ENCODE data around the gene TMEM30B. TPM values are rescaled to one million over a fixed set of nuclear protein-coding genes. Genes with fewer than 3 reads are reported as not detected.
"Not testable (repeated sequence)": the region's sequence is repeated elsewhere in the genome, so short reads cannot be mapped to it uniquely, and the experiment has no call there.

TMEM30B gene
- polyA plus RNA-seq, 4 donors: 21.6 to 41.3 (median 30.5) TPM

DNA sequence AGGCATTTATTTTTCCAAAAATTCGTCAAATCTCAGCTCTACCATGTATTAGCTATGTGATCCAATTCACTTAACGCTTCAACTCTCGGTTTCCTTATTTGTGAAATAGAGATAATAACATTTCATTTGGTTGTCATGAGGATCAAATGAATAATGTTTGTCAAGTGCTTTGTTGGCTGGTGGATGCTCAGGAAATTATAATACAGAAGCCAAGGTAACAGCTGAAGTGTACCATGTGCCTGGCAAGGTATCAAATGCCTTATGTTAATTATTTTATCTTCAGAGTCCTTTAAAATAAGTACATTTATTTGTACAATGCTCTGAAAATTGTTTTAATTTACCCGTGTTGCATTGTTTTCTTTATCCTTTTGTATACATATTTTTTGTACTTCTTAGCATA is 34.2 kb upstream of the TMEM30B start:
- no peaks in the 10 kb centered on the region for H3K4me1 ChIP-seq (ENCODE audit: control insufficient read depth in 3 of 3, insufficient read depth in 2 of 3, low read depth in 1 of 3, low read length in 2 of 3)
- H3K27ac ChIP-seq (ENCODE audit: low read depth in 1 of 3, low read length in 2 of 3): no peak overlapping the region
- FAIRE-seq: no peak
- no peak for DNase-seq
- H3K36me3 ChIP-seq (ENCODE audit: control insufficient read depth in 3 of 3, insufficient read depth in 2 of 3, low read depth in 1 of 3, low read length in 3 of 3): no peaks in the 10 kb centered on the region
- H3K9me3 ChIP-seq (ENCODE audit: control insufficient read depth in 2 of 2, insufficient read depth in 1 of 2, low read depth in 1 of 2, low read length in 1 of 2): peaks cover 0 to 13% of the 10 kb centered on the region in 2 donors
- 69 to 86% (median 79%) methylated on average over 4 of the region's 4 CpGs for WGBS, 3 donors
- H3K4me3 ChIP-seq (ENCODE audit: low read depth in 1 of 3, low read length in 3 of 3): no peak overlapping the region
- H3K27me3 ChIP-seq (ENCODE audit: control insufficient read depth in 3 of 3, insufficient read depth in 3 of 3, low read length in 3 of 3): no peaks in the 10 kb centered on the region

DNA sequence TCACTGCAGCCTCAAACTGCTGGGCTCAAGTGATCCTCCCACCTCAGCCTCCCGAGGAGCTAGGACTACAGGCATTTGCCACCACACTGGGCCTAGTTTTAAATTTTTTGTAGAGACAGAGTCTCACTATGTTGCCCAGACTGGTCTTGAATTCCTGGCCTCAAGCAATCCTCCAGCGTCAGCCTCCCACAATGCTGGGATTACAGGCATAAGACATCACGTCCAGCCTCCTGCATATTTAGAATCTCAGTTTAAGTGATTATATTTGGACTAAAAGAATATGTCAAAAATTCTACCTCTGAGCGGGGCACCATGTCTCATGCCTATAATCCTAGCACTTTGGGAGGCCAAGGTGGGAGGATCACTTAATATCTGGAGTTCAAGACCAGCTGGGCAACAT is 27.6 kb upstream of the TMEM30B start:
- not testable (repeated sequence) for H3K4me3 ChIP-seq (ENCODE audit: low read depth in 1 of 3, low read length in 3 of 3); H3K4me1 ChIP-seq (ENCODE audit: control insufficient read depth in 3 of 3, insufficient read depth in 2 of 3, low read depth in 1 of 3, low read length in 2 of 3); H3K27me3 ChIP-seq (ENCODE audit: control insufficient read depth in 3 of 3, insufficient read depth in 3 of 3, low read length in 3 of 3); H3K36me3 ChIP-seq (ENCODE audit: control insufficient read depth in 3 of 3, insufficient read depth in 2 of 3, low read depth in 1 of 3, low read length in 3 of 3); DNase-seq; FAIRE-seq
- Histone ChIP-seq H3K9me3 (ENCODE audit: control insufficient read depth in 2 of 2, insufficient read depth in 1 of 2, low read depth in 1 of 2, low read length in 1 of 2) (peaks cover 0 to 32% of the 10 kb centered on the region in 2 donors), H3K27ac (ENCODE audit: low read depth in 1 of 3, low read length in 2 of 3) (peak overlapping the region in 1 of 3 donors; percentile 38)
- 85 to 94% (median 93%) methylated on average over 4 of the region's 4 CpGs for WGBS, 3 donors

DNA sequence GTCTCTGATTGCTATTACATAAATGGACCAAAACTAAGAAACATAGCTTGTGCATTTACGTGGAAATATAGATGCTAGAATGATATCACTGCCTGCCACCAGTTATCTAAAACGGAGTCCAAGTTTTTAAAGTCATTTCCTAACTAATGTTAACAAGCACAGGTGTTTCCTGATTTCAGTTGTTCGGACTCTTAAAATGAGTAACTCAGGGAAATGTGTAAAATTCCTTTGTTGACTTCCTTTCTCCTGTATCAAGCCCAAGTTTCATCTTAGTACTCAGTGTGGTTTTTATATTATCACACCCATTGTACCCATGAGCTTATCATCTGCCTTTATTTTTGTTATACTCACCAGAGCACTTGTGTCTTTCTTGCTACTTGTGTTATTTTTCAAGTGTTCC is 27.1 kb upstream of the TMEM30B start:
- Histone ChIP-seq H3K27me3 (ENCODE audit: control insufficient read depth in 3 of 3, insufficient read depth in 3 of 3, low read length in 3 of 3) (no peaks in the 10 kb centered on the region), H3K9me3 (ENCODE audit: control insufficient read depth in 2 of 2, insufficient read depth in 1 of 2, low read depth in 1 of 2, low read length in 1 of 2) (peaks cover 0 to 32% of the 10 kb centered on the region in 2 donors), H3K36me3 (ENCODE audit: control insufficient read depth in 3 of 3, insufficient read depth in 2 of 3, low read depth in 1 of 3, low read length in 3 of 3) (no peaks in the 10 kb centered on the region), H3K4me1 (ENCODE audit: control insufficient read depth in 3 of 3, insufficient read depth in 2 of 3, low read depth in 1 of 3, low read length in 2 of 3) (no peaks in the 10 kb centered on the region), H3K27ac (ENCODE audit: low read depth in 1 of 3, low read length in 2 of 3) (no peak overlapping the region), H3K4me3 (ENCODE audit: low read depth in 1 of 3, low read length in 3 of 3) (no peak overlapping the region)
- DNase-seq (no peak), FAIRE-seq (no peak)
- WGBS, 3 donors: 39 to 65% (median 54%) methylated on average over 3 of the region's 3 CpGs

DNA sequence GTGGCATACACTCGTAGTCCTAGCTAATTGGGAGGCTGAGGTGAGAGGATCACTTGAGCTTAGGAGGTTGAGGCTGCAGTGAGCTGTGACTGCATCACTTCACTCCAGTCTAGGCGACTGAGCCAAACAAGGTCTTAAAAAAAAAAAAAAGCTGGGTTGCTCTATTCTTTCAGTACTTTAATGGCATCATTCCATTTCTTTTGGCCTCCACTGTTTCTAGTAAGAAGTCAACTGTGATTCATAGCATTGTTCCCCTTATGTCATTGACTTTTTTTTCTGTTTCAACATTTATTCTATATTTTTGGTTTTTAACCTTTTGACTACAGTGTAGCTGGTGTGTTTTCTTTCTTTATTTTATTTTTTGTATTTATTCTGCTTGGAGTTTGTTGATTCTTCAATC is 23.6 kb upstream of the TMEM30B start:
- H3K27me3 ChIP-seq (ENCODE audit: control insufficient read depth in 3 of 3, insufficient read depth in 3 of 3, low read length in 3 of 3): no peaks in the 10 kb centered on the region
- H3K36me3 ChIP-seq (ENCODE audit: control insufficient read depth in 3 of 3, insufficient read depth in 2 of 3, low read depth in 1 of 3, low read length in 3 of 3): no peaks in the 10 kb centered on the region
- WGBS, 3 donors: 85 to 96% (median 93%) methylated on average over 2 of the region's 2 CpGs
- H3K4me1 ChIP-seq (ENCODE audit: control insufficient read depth in 3 of 3, insufficient read depth in 2 of 3, low read depth in 1 of 3, low read length in 2 of 3): peaks cover 0 to 2% (median 0%) of the 10 kb centered on the region in 3 donors
- peaks cover 0 to 16% of the 10 kb centered on the region in 2 donors for H3K9me3 ChIP-seq (ENCODE audit: control insufficient read depth in 2 of 2, insufficient read depth in 1 of 2, low read depth in 1 of 2, low read length in 1 of 2)
- H3K4me3 ChIP-seq (ENCODE audit: low read depth in 1 of 3, low read length in 3 of 3): no peak overlapping the region
- FAIRE-seq (no peak), DNase-seq (no peak)
- H3K27ac ChIP-seq (ENCODE audit: low read depth in 1 of 3, low read length in 2 of 3): no peak overlapping the region

DNA sequence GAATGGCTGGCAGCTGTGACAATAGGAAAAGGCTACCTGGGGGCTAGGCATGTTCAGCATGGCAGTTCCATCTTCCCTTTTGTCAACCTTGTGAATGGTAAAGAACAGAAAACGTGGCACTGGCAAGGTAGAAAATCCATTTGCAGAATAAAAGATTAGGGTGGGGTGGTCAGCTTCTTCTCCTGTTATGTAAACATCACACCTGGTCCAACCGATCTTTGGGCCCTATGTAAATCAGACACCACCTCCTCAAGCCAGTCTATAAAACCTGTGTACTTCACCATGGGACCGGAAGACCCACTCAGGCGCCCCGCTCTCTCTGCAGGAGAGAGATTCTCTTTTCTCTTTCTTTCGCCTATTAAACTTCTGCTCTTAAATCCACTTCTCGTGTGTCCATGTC is 19.6 kb upstream of the TMEM30B start:
- FAIRE-seq: no peak
- WGBS, 3 donors: 84 to 86% (median 85%) methylated on average over 7 of the region's 7 CpGs
- no peak overlapping the region for H3K4me3 ChIP-seq (ENCODE audit: low read depth in 1 of 3, low read length in 3 of 3)

DNA sequence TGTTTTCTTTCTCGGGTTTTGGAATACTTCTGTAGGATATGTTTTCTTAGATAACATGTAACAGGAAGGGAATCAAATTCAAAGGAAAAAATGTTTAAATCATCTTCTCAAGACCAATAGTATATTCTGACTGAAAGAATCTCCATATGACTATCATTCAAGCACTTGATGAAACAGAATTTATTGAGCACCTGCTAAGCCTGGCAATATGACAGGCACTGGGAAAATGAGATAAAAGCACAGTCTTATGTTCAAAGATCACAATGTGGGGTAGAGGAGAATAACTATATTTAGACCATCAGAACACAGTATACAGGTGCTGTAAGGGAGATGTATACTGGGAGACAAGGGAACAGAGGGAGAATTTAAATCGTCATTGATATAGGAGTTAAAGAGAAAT is 19.1 kb upstream of the TMEM30B start:
- H3K27me3 ChIP-seq (ENCODE audit: control insufficient read depth in 3 of 3, insufficient read depth in 3 of 3, low read length in 3 of 3): no peaks in the 10 kb centered on the region
- FAIRE-seq: no peak
- peaks cover 0 to 14% (median 3%) of the 10 kb centered on the region in 3 donors for H3K4me1 ChIP-seq (ENCODE audit: control insufficient read depth in 3 of 3, insufficient read depth in 2 of 3, low read depth in 1 of 3, low read length in 2 of 3)
- H3K4me3 ChIP-seq (ENCODE audit: low read depth in 1 of 3, low read length in 3 of 3): no peak overlapping the region
- H3K36me3 ChIP-seq (ENCODE audit: control insufficient read depth in 3 of 3, insufficient read depth in 2 of 3, low read depth in 1 of 3, low read length in 3 of 3): peaks cover 0 to 2% (median 0%) of the 10 kb centered on the region in 3 donors
- no peak for DNase-seq
- H3K27ac ChIP-seq (ENCODE audit: low read depth in 1 of 3, low read length in 2 of 3): no peak overlapping the region
- H3K9me3 ChIP-seq (ENCODE audit: control insufficient read depth in 2 of 2, insufficient read depth in 1 of 2, low read depth in 1 of 2, low read length in 1 of 2): peaks cover 0 to 14% of the 10 kb centered on the region in 2 donors
- WGBS, 3 donors: 35 to 44% (median 38%) methylated on average over 2 of the region's 2 CpGs

More for the DNA sequence above, 19.6 kb upstream of the TMEM30B start:
- DNase-seq: no peak
- no peaks in the 10 kb centered on the region for H3K36me3 ChIP-seq (ENCODE audit: control insufficient read depth in 3 of 3, insufficient read depth in 2 of 3, low read depth in 1 of 3, low read length in 3 of 3)
- H3K27ac ChIP-seq (ENCODE audit: low read depth in 1 of 3, low read length in 2 of 3): no peak overlapping the region
- H3K4me1 ChIP-seq (ENCODE audit: control insufficient read depth in 3 of 3, insufficient read depth in 2 of 3, low read depth in 1 of 3, low read length in 2 of 3): peaks cover 0 to 14% (median 3%) of the 10 kb centered on the region in 3 donors
- H3K27me3 ChIP-seq (ENCODE audit: control insufficient read depth in 3 of 3, insufficient read depth in 3 of 3, low read length in 3 of 3): no peaks in the 10 kb centered on the region
- H3K9me3 ChIP-seq (ENCODE audit: control insufficient read depth in 2 of 2, insufficient read depth in 1 of 2, low read depth in 1 of 2, low read length in 1 of 2): peaks cover 0 to 15% of the 10 kb centered on the region in 2 donors

DNA sequence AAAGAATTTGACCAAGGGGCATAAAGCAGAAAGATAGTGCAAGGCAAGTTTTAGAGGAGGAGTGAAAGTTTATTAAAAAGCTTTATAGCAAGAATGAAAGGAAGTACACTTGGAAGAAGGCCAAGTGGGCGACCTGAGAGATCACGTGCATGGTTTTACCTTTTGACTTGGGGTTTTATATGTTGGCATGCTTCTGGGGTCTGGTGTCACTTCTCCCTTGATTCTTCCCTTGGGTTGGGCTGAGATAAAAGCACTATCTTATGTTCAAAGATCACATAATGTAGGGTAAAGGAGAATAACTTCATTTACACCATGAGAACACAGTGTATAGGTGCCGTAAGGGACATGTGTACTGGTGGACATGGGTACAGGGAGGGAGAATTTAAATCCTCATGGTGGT is 17.7 kb upstream of the TMEM30B start:
- H3K4me1 ChIP-seq (ENCODE audit: control insufficient read depth in 3 of 3, insufficient read depth in 2 of 3, low read depth in 1 of 3, low read length in 2 of 3): peaks cover 0 to 14% (median 3%) of the 10 kb centered on the region in 3 donors
- peak; percentile 43 to 88 for DNase-seq
- peaks cover 0 to 7% of the 10 kb centered on the region in 2 donors for H3K9me3 ChIP-seq (ENCODE audit: control insufficient read depth in 2 of 2, insufficient read depth in 1 of 2, low read depth in 1 of 2, low read length in 1 of 2)
- no peak overlapping the region for H3K4me3 ChIP-seq (ENCODE audit: low read depth in 1 of 3, low read length in 3 of 3)
- no peaks in the 10 kb centered on the region for H3K27me3 ChIP-seq (ENCODE audit: control insufficient read depth in 3 of 3, insufficient read depth in 3 of 3, low read length in 3 of 3)
- 4 to 37% (median 16%) methylated on average over 3 of the region's 3 CpGs for whole genome bisulfite sequencing, 3 donors
- H3K36me3 ChIP-seq (ENCODE audit: control insufficient read depth in 3 of 3, insufficient read depth in 2 of 3, low read depth in 1 of 3, low read length in 3 of 3): peaks cover 0 to 2% (median 0%) of the 10 kb centered on the region in 3 donors
- FAIRE-seq: no peak
- peak overlapping the region in 1 of 3 donors; percentile 25 for H3K27ac ChIP-seq (ENCODE audit: low read depth in 1 of 3, low read length in 2 of 3)

DNA sequence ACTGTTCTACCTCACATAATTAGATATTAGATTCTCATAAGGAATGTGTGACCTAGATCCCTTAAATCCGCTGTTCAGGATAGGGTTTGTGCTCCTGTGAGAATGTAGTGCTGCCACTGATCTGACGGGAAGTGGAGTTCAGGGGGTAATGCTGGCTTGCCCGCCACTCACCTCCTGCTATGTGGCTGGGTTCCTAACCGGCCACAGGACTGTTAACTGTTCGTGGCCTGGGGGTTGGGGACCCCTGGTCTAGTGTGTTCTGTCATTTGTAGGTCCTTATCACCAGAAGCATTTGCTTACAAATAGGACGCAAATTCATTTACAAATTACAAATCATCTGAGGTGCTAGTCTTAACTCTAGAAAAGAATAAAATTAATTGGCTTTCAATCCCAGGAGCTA is 16.4 kb upstream of the TMEM30B start:
- 80 to 88% (median 86%) methylated on average over 6 of the region's 6 CpGs for WGBS, 3 donors
- H3K4me1 ChIP-seq (ENCODE audit: control insufficient read depth in 3 of 3, insufficient read depth in 2 of 3, low read depth in 1 of 3, low read length in 2 of 3): peaks cover 0 to 14% (median 3%) of the 10 kb centered on the region in 3 donors
- H3K27me3 ChIP-seq (ENCODE audit: control insufficient read depth in 3 of 3, insufficient read depth in 3 of 3, low read length in 3 of 3): no peaks in the 10 kb centered on the region
- no peak overlapping the region for H3K27ac ChIP-seq (ENCODE audit: low read depth in 1 of 3, low read length in 2 of 3)
- DNase-seq (no peak), FAIRE-seq (no peak)
- peaks cover 0 to 7% of the 10 kb centered on the region in 2 donors for H3K9me3 ChIP-seq (ENCODE audit: control insufficient read depth in 2 of 2, insufficient read depth in 1 of 2, low read depth in 1 of 2, low read length in 1 of 2)
- peaks cover 0 to 2% (median 0%) of the 10 kb centered on the region in 3 donors for H3K36me3 ChIP-seq (ENCODE audit: control insufficient read depth in 3 of 3, insufficient read depth in 2 of 3, low read depth in 1 of 3, low read length in 3 of 3)
- H3K4me3 ChIP-seq (ENCODE audit: low read depth in 1 of 3, low read length in 3 of 3): no peak overlapping the region

All from small intestine (tissue), 7 donors.